Body of pancreas (tissue), 4 donors: Measurements from ENCODE around the gene FAM228B. TPM values are rescaled to one million over a fixed set of nuclear protein-coding genes. Genes with fewer than 3 reads are reported as not detected.

Experiments
- ATAC-seq: fragments of 150-250 bp; one replicate; pipeline ENCODE4 v1.9.1; 2016
- DNase-seq, 4 donors: peaks; one replicate each; pipeline ENCODE4 v3.0.0-alpha.2; 2019
- H3K27ac ChIP-seq, 4 donors: fragments of 200-600 bp; sonication (generic); 1 replicate in 3 of 4; 2 replicates in 1 of 4; pipeline versions ENCODE4 v1.5.1 to v1.6.1; 2016 to 2019; ENCODE audit warnings: mild to moderate bottlenecking in 1 of 4, mixed read lengths in 1 of 4, moderate library complexity in 1 of 4
- H3K27me3 ChIP-seq, 2 donors: fragments of 200-600 bp; sonication (generic); one replicate each; pipeline ENCODE4 v1.6.0; 2016; ENCODE audit warnings: mild to moderate bottlenecking in 1 of 2
- H3K36me3 ChIP-seq, 2 donors: fragments of 200-600 bp; sonication (generic); replicated peaks in 1 of 2; 2 replicates each; pipeline ENCODE4 v1.5.1; 2016; ENCODE audit warnings: low read depth in 2 of 2; ENCODE audit not compliant: insufficient read depth in 1 of 2
- H3K4me1 ChIP-seq: fragments of 200-600 bp; sonication (generic); one replicate; pipeline ENCODE4 v1.6.0; 2016
- H3K4me3 ChIP-seq, 2 donors: fragments of 200-600 bp; sonication (generic); 1 replicate in 1 of 2; 2 replicates in 1 of 2; pipeline ENCODE4 v1.5.1; 2016 to 2019
- H3K9me3 ChIP-seq, 3 donors: fragments of 200-600 bp; sonication (generic); 1 replicate in 2 of 3; 2 replicates in 1 of 3; pipeline ENCODE4 v1.5.1; 2016
- POLR2A ChIP-seq, 3 donors: fragments of 450-650 bp; IDR thresholded peaks; one replicate each; pipeline ENCODE4 v1.6.1; 2016; ENCODE audit warnings: antibody characterized with exemption in 3 of 3, mild to moderate bottlenecking in 2 of 3
- WGBS, 2 donors: methylation state at CpG; one replicate each; pipeline ENCODE4 v1.1.5; 2017; 5-methylcytosine and 5-hydroxymethylcytosine counted together
- intact Hi-C: fragments of 100-400 bp; cut with DNase I; formaldehyde crosslinking; loops from one replicate; pipeline ENCODE4 v1.15.1; 2023
- total RNA-seq, 2 donors: library from RNA; depleted of rRNA; stranded (reverse); fragments of >200 nt; gene quantifications; one replicate each; pipeline ENCODE4 v1.1.0, GENCODE V29; 2016
- TF ChIP-seq, protein P1 (sequence below), 7 experiments: fragments of 450-650 bp in 4 of 7; fragments of 200-600 bp in 3 of 7; sonication (generic) in 3 of 7; IDR thresholded peaks; one replicate each; pipeline ENCODE4 v1.5.1; 2016 to 2019; ENCODE audit warnings: antibody characterized with exemption in 7 of 7

FAM228B gene
- total RNA-seq, 2 donors from 2014 or later, result 6.5 to 56.7 TPM

DNA sequence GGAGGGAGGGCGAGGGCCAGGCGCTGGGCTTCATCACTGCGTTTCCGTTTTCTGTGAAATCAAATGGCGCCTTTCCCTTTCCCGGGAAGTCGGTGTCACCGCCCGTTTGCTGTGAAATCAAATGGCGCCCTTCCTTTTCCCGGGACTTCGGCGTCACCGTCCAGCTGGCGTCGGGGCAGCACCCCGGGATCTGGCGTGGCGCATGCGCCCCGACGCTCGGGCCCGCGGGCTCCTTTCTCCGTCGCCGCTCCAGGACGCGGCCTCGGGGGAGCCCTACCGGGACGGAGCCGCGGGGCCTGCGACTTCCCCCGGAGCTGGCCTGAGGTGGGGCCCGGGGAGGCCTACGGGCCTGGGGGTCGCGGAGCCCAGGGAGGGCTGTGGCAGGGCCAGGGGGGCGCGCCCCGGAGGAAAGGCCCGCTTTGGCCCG, 51.6 kb downstream of the FAM228B start, which contains the start of gene FAM228A:
Gene FAM228A, plus strand, starts transcription at position 203 of the 427 bp plus-strand sequence. CDS start 428 bp downstream, outside the sequence.
- DNase-seq (no peak), ATAC-seq (no peak)
- H3K36me3 ChIP-seq, result no peaks in the 10 kb centered on the region
- H3K4me3 ChIP-seq, result no peak within 1 kb of the TSS
- H3K27me3 ChIP-seq, result peaks cover 0 to 6% of the 10 kb centered on the region in 2 donors
- no peaks in the 10 kb centered on the region for H3K9me3 ChIP-seq
- intact Hi-C loops, result no loop called here
- TF ChIP-seq POLR2A (IDR thresholded peaks at IDR 0.05), result no peak
- TF ChIP-seq, protein P1, sequence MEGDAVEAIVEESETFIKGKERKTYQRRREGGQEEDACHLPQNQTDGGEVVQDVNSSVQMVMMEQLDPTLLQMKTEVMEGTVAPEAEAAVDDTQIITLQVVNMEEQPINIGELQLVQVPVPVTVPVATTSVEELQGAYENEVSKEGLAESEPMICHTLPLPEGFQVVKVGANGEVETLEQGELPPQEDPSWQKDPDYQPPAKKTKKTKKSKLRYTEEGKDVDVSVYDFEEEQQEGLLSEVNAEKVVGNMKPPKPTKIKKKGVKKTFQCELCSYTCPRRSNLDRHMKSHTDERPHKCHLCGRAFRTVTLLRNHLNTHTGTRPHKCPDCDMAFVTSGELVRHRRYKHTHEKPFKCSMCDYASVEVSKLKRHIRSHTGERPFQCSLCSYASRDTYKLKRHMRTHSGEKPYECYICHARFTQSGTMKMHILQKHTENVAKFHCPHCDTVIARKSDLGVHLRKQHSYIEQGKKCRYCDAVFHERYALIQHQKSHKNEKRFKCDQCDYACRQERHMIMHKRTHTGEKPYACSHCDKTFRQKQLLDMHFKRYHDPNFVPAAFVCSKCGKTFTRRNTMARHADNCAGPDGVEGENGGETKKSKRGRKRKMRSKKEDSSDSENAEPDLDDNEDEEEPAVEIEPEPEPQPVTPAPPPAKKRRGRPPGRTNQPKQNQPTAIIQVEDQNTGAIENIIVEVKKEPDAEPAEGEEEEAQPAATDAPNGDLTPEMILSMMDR (IDR thresholded peaks at IDR 0.05), result no peak
- WGBS, 2 donors, result 23 to 40% methylated on average over 1 to 45 of the region's 46 CpGs
- H3K27ac ChIP-seq, result no peak within 1 kb of the TSS
- no peaks in the 10 kb centered on the region for H3K4me1 ChIP-seq

DNA sequence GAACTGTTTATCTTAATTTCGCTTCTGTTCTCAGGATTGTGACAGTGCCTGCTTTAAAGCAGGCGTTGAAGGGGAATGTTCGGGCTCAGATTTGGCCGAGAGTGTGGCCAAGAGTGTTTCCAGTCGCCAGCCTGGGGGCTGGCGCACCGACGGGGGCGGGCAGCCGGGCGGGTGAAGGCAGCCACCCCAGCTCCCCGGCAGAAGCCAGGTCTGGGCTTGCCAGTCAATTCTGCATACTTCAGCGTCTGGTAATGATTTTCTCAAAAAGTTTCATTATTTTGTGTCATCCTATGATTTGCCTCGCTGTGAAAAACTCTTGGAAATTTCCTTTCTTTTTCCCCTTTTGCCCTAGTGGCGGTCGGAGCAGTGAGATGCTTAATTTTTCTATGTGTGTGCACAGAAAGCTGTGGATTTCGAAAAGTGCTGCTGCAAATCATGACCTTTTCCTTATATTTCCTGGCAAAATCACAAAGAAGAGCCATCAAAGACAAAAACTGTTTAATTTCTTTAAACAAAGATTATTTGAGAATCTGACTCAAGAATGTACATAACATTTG, 52.4 kb downstream of the FAM228B start:
- no peaks in the 10 kb centered on the region for H3K4me1 ChIP-seq
- 84 to 89% methylated on average over 17 of the region's 17 CpGs for WGBS, 2 donors
- no peaks in the 10 kb centered on the region for H3K9me3 ChIP-seq
- H3K4me3 ChIP-seq, result no peak overlapping the region
- no peaks in the 10 kb centered on the region for H3K36me3 ChIP-seq
- DNase-seq (no peak), ATAC-seq (no peak)
- intact Hi-C loops, result no loop called here
- TF ChIP-seq POLR2A (IDR thresholded peaks at IDR 0.05), result no peak
- TF ChIP-seq, protein P1 (IDR thresholded peaks at IDR 0.05), result no peak
- H3K27me3 ChIP-seq, result peaks cover 0 to 6% of the 10 kb centered on the region in 2 donors
- H3K27ac ChIP-seq, result no peak overlapping the region

DNA sequence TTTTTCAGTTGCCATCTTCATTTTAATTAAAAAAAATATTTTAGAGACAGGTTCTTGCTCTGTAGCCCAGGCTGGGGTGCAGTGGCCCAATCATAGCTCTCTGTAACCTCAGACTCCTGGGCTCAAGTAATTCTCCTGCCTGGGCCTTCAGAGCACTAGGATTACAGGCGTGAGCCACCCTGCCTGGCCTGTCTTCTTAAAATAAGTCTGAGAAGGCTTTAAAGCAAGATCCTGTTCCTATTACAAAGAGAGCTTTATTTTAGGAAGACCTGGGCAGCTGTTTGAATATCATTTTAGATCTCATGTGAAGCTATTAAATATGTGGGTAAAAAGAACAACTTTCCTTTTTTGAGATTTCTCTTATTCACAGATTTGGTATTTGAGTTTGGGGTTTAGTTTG, 53.1 kb downstream of the FAM228B start:
- Histone ChIP-seq H3K4me3 (no peak overlapping the region), H3K27ac (no peak overlapping the region), H3K36me3 (no peaks in the 10 kb centered on the region), H3K4me1 (no peaks in the 10 kb centered on the region), H3K9me3 (no peaks in the 10 kb centered on the region), H3K27me3 (peaks cover 0 to 6% of the 10 kb centered on the region in 2 donors)
- 86 to 91% methylated on average over 1 of the region's 1 CpG for WGBS, 2 donors
- DNase-seq (no peak), ATAC-seq (no peak)
- TF ChIP-seq, protein P1 (IDR thresholded peaks at IDR 0.05), result no peak
- no peak for TF ChIP-seq POLR2A (IDR thresholded peaks at IDR 0.05)
- intact Hi-C loops, result no loop called here

DNA sequence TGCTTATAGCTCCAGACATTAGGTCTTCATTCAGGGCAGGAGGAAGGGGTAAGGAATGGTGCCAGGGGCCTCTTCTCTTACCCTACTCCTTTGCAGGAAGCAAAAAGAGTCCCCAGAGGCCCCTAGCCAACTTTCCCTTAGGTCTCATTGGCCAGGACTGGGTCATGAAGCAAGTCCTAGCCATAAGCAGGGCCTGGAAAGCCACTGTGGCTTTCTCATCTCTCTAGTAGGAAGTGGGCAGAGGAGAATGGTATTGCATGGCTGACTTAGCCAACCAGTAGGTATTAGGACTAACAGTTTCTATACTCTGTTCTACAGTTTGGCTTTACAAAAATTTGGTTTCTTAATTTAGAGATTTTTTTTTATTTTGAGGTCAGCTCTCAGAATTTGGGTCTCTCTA, 56.4 kb downstream of the FAM228B start:
- Histone ChIP-seq H3K9me3 (no peaks in the 10 kb centered on the region), H3K36me3 (no peaks in the 10 kb centered on the region), H3K4me3 (no peak overlapping the region), H3K4me1 (no peaks in the 10 kb centered on the region), H3K27ac (no peak overlapping the region), H3K27me3 (peaks cover 0 to 3% of the 10 kb centered on the region in 2 donors)
- intact Hi-C loops, result no loop called here
- no peak for ATAC-seq
- TF ChIP-seq, protein P1 (IDR thresholded peaks at IDR 0.05), result no peak
- TF ChIP-seq POLR2A (IDR thresholded peaks at IDR 0.05), result no peak
- no peak for DNase-seq

DNA sequence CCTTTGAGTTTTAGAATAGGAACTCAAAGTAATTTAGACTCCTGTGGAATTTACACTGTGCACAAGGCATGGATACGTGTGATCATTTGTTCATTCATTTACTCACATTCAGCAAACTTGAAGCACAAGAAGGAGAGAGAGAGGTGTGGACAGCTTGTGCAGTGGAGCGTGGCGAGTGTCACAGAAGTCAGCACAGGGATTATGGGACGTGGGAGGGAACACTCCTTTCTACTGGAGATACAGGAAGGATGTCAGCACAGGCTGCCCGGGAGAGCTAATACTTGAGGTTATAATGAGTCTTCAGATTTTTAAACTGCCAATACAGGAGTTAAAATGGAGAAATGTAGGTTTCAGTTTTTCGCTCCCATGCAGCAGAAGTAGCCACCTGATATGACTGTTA, 58.6 kb downstream of the FAM228B start:
- H3K27me3 ChIP-seq, result no peaks in the 10 kb centered on the region
- DNase-seq (no peak), ATAC-seq (no peak)
- intact Hi-C loops, result no loop called here
- no peak for TF ChIP-seq POLR2A (IDR thresholded peaks at IDR 0.05)
- TF ChIP-seq, protein P1 (IDR thresholded peaks at IDR 0.05), result no peak
- WGBS, 2 donors, result 81% methylated on average over 6 of the region's 6 CpGs
- no peak overlapping the region for H3K27ac ChIP-seq
- no peaks in the 10 kb centered on the region for H3K4me1 ChIP-seq
- no peak overlapping the region for H3K4me3 ChIP-seq
- no peaks in the 10 kb centered on the region for H3K36me3 ChIP-seq
- no peaks in the 10 kb centered on the region for H3K9me3 ChIP-seq
